Measurements from ENCODE around the gene CACNA2D3. TPM values are rescaled to one million over a fixed set of nuclear protein-coding genes. Genes with fewer than 3 reads are reported as not detected.

CACNA2D3 gene
- polyA plus RNA-seq, 3 donors = 8.3 to 21.5 (median 10.4) TPM

DNA sequence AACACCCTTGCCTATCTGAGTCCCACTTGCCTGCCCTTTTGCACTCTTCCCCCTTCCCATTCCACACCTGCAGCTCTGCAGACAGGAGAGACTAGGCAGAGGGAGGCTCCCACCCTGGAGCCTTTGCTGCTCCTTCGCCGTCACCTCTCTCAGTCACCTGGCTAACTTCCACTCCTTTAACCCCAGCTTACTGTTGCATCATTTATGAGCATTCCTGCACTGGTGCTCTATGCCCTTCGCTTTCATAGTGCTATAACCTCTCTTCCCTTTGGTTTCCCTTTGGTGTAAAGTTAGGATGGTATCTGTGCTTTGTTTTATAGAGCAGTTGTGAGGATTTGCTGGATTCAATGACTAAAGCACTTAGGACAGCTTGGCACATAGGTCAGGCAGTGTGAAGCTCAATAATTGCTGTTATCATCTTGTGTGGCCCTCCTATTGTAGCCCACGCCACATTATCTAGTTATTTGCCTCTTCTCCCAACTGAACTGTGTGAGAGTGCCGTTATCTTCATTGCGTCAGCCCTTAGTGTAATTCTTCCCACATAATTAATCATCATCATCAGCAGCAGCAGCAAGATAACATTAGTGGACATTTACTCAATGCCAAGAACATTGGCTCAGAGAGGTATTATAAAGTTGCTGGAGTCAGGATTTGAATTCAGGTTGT, 253.9 kb downstream of the CACNA2D3 start:
- H3K4me1 Mint-ChIP-seq = peaks cover 9% of the 10 kb centered on the region
- Histone ChIP-seq H4K20me1 (ENCODE audit: insufficient read depth, low read length) (no peaks in the 10 kb centered on the region), H3K27ac (ENCODE audit: low read depth in 1 of 2, low read length in 2 of 2) (no peak overlapping the region), H3K27me3 (ENCODE audit: control insufficient read depth in 2 of 2, insufficient read depth in 2 of 2, low read length in 2 of 2) (no peaks in the 10 kb centered on the region), H2AFZ (ENCODE audit: insufficient read depth, low read depth, low read length, poor library complexity, severe bottlenecking) (no peak overlapping the region), H3K9me3 (replicated peaks in 1 of 2; ENCODE audit: control insufficient read depth in 1 of 2, insufficient read depth in 1 of 2, low read length in 2 of 2) (no peaks in the 10 kb centered on the region), H3K79me2 (ENCODE audit: insufficient read depth, low read length) (no peaks in the 10 kb centered on the region), H3K4me1 (ENCODE audit: control insufficient read depth in 1 of 2, insufficient read depth in 2 of 2, low read length in 2 of 2) (no peaks in the 10 kb centered on the region), H3K9ac (ENCODE audit: insufficient read depth, low read length, poor library complexity, severe bottlenecking) (no peak overlapping the region), H3K36me3 (replicated peaks in 1 of 2; ENCODE audit: control insufficient read depth in 1 of 2, insufficient read depth in 2 of 2, low read length in 2 of 2) (no peaks in the 10 kb centered on the region), H3K4me2 (replicated peaks; ENCODE audit: extremely low read depth, low read length, poor library complexity, severe bottlenecking) (no peak overlapping the region), H3K4me3 (replicated peaks in 1 of 3; ENCODE audit: low read depth in 2 of 3, low read length in 3 of 3) (no peak overlapping the region)
- H3K27me3 Mint-ChIP-seq (ENCODE audit: low read depth in 3 of 3) = peaks cover 4 to 8% (median 7%) of the 10 kb centered on the region in 3 donors
- no peak overlapping the region for H3K4me3 Mint-ChIP-seq
- no peaks in the 10 kb centered on the region for H3K36me3 Mint-ChIP-seq
- no peak for DNase-seq
- no peak overlapping the region for H3K27ac Mint-ChIP-seq
- intact Hi-C loops (cut with micrococcal nuclease) = no loop called here
- WGBS (ENCODE audit: insufficient coverage) = 90% methylated on average over 3 of the region's 6 CpGs
- H3K9me3 Mint-ChIP-seq = no peaks in the 10 kb centered on the region
- TF ChIP-seq, protein P1, sequence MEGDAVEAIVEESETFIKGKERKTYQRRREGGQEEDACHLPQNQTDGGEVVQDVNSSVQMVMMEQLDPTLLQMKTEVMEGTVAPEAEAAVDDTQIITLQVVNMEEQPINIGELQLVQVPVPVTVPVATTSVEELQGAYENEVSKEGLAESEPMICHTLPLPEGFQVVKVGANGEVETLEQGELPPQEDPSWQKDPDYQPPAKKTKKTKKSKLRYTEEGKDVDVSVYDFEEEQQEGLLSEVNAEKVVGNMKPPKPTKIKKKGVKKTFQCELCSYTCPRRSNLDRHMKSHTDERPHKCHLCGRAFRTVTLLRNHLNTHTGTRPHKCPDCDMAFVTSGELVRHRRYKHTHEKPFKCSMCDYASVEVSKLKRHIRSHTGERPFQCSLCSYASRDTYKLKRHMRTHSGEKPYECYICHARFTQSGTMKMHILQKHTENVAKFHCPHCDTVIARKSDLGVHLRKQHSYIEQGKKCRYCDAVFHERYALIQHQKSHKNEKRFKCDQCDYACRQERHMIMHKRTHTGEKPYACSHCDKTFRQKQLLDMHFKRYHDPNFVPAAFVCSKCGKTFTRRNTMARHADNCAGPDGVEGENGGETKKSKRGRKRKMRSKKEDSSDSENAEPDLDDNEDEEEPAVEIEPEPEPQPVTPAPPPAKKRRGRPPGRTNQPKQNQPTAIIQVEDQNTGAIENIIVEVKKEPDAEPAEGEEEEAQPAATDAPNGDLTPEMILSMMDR (IDR thresholded peaks at IDR 0.05) = no peak

DNA sequence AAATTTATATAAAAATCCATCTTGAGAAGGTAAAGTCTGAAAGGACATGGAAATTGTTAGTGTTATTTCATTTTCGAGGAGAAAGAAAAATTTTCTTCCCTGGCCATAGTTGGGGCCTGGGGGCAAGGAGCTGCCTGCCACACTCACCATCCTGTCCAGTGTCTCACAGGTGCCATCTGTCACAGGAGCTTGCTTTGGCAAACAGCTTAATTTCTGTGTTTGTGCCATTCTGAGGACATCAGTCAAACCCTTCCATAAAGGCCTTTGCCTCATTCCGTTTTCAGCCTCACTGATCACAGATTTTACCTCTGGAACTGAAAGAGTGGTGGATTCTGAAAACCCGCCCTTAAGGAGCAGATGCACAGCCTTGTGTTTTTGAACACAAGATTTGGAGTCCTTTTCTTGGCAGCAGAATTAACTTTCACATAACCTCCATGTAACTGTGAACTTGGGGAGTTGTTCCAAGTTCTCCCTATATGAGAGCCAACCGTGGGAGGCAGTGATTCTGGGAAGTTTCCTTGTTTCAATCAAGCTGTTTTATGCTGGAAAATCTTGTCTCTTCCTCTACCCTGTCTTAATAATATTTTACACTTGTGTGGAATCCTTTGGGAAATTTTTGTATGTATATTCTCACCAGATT, 254.7 kb downstream of the CACNA2D3 start:
- no peak overlapping the region for H2AFZ ChIP-seq (ENCODE audit: insufficient read depth, low read depth, low read length, poor library complexity, severe bottlenecking)
- WGBS (ENCODE audit: insufficient coverage) = 83% methylated on average over 1 of the region's 4 CpGs
- no peaks in the 10 kb centered on the region for H4K20me1 ChIP-seq (ENCODE audit: insufficient read depth, low read length)
- no peaks in the 10 kb centered on the region for H3K36me3 Mint-ChIP-seq
- no peak overlapping the region for H3K27ac Mint-ChIP-seq
- DNase-seq = no peak
- H3K4me2 ChIP-seq (replicated peaks; ENCODE audit: extremely low read depth, low read length, poor library complexity, severe bottlenecking) = no peak overlapping the region
- no peak overlapping the region for H3K9ac ChIP-seq (ENCODE audit: insufficient read depth, low read length, poor library complexity, severe bottlenecking)
- intact Hi-C loops (cut with micrococcal nuclease) = no loop called here
- no peak overlapping the region for H3K4me3 Mint-ChIP-seq
- no peaks in the 10 kb centered on the region for H3K4me1 ChIP-seq (ENCODE audit: control insufficient read depth in 1 of 2, insufficient read depth in 2 of 2, low read length in 2 of 2)
- no peaks in the 10 kb centered on the region for H3K36me3 ChIP-seq (replicated peaks in 1 of 2; ENCODE audit: control insufficient read depth in 1 of 2, insufficient read depth in 2 of 2, low read length in 2 of 2)
- H3K9me3 Mint-ChIP-seq = no peaks in the 10 kb centered on the region
- peaks cover 4 to 8% (median 7%) of the 10 kb centered on the region in 3 donors for H3K27me3 Mint-ChIP-seq (ENCODE audit: low read depth in 3 of 3)
- TF ChIP-seq, protein P1 (IDR thresholded peaks at IDR 0.05) = no peak
- H3K9me3 ChIP-seq (replicated peaks in 1 of 2; ENCODE audit: control insufficient read depth in 1 of 2, insufficient read depth in 1 of 2, low read length in 2 of 2) = no peaks in the 10 kb centered on the region
- no peaks in the 10 kb centered on the region for H3K79me2 ChIP-seq (ENCODE audit: insufficient read depth, low read length)
- no peaks in the 10 kb centered on the region for H3K27me3 ChIP-seq (ENCODE audit: control insufficient read depth in 2 of 2, insufficient read depth in 2 of 2, low read length in 2 of 2)
- no peak overlapping the region for H3K27ac ChIP-seq (ENCODE audit: low read depth in 1 of 2, low read length in 2 of 2)
- peaks cover 9% of the 10 kb centered on the region for H3K4me1 Mint-ChIP-seq
- no peak overlapping the region for H3K4me3 ChIP-seq (replicated peaks in 1 of 3; ENCODE audit: low read depth in 2 of 3, low read length in 3 of 3)

All from CD14-positive monocyte (primary cell).